WTC11 (cell line): ENCODE data around the gene SDC1. TPM values are rescaled to one million over a fixed set of nuclear protein-coding genes. Genes with fewer than 3 reads are reported as not detected.

Experiments
- ATAC-seq: fragments of 200-7000 bp; cut with Tn5 transposase; 2 replicates; pipeline ENCODE4 v1.10.0; 2021; ENCODE audit warnings: mild to moderate bottlenecking, moderate library complexity
- CTCF ChIA-PET: fragments of 300-600 bp; sonication (Branson Sonifier 250); formaldehyde crosslinking; loops from one replicate; lab custom pipeline; 2021; ENCODE audit warnings: antibody characterized with exemption; lab: Charles Lee
- POLR2A ChIA-PET: fragments of 350-600 bp; sonication (Branson Sonifier 250); formaldehyde crosslinking; loops from one replicate; lab custom pipeline; 2021; ENCODE audit warnings: antibody characterized with exemption; lab: Charles Lee
- DNase-seq: peaks from one replicate; pipeline ENCODE4 v3.0.0; 2021; ENCODE audit warnings: low spot score
- H3K27ac Mint-ChIP-seq: 2 replicates; pipeline ENCODE4 v1.8.0; 2021; ENCODE audit warnings: mixed read lengths
- H3K27me3 Mint-ChIP-seq: 2 replicates; pipeline ENCODE4 v1.8.0; 2021; ENCODE audit warnings: low read depth, mild to moderate bottlenecking, moderate library complexity, mixed read lengths
- H3K36me3 Mint-ChIP-seq: 2 replicates; pipeline ENCODE4 v1.8.0; 2021; ENCODE audit warnings: mixed read lengths
- H3K4me1 Mint-ChIP-seq: 2 replicates; pipeline ENCODE4 v1.8.0; 2022; ENCODE audit warnings: mixed read lengths
- H3K4me3 Mint-ChIP-seq: 2 replicates; pipeline ENCODE4 v1.8.0; 2021; ENCODE audit warnings: mild to moderate bottlenecking, moderate library complexity, mixed read lengths
- H3K9me3 Mint-ChIP-seq: 2 replicates; pipeline ENCODE4 v1.8.0; 2021; ENCODE audit warnings: mixed read lengths
- E2F4 ChIP-seq: sonication (generic); formaldehyde crosslinking; IDR thresholded peaks from 2 replicates; pipeline ENCODE4 v1.8.1; 2022; ENCODE audit warnings: low read depth, mild to moderate bottlenecking, moderate library complexity, missing genetic modification reagents, borderline replicate concordance
- ESRRA ChIP-seq: sonication (generic); formaldehyde crosslinking; IDR thresholded peaks from 2 replicates; pipeline ENCODE4 v1.8.1; 2022; ENCODE audit warnings: mild to moderate bottlenecking, missing genetic modification reagents, borderline replicate concordance
- GRHL2 ChIP-seq: fragments of 250-450 bp; sonication (Bioruptor Pico); IDR thresholded peaks from 2 replicates; pipeline ENCODE4 v1.8.0; 2022; ENCODE audit warnings: mild to moderate bottlenecking, moderate library complexity; ENCODE audit not compliant: insufficient replicate concordance, severe bottlenecking
- KAT7 ChIP-seq: sonication (generic); formaldehyde crosslinking; IDR thresholded peaks from 2 replicates; pipeline ENCODE4 v1.8.1; 2023; ENCODE audit warnings: missing genetic modification reagents, mild to moderate bottlenecking, borderline replicate concordance
- MLX ChIP-seq: sonication (generic); formaldehyde crosslinking; IDR thresholded peaks from 2 replicates; pipeline ENCODE4 v1.8.1; 2023; ENCODE audit warnings: mild to moderate bottlenecking, missing genetic modification reagents, moderate library complexity
- NFATC4 ChIP-seq: fragments of 250-450 bp; sonication (Bioruptor Pico); IDR thresholded peaks from 2 replicates; pipeline ENCODE4 v1.9.0; 2021; ENCODE audit warnings: mild to moderate bottlenecking
- NFE2L1 ChIP-seq: sonication (generic); formaldehyde crosslinking; IDR thresholded peaks from 2 replicates; pipeline ENCODE4 v1.8.1; 2023; ENCODE audit warnings: missing genetic modification reagents
- NR1H2 ChIP-seq: sonication (generic); formaldehyde crosslinking; IDR thresholded peaks from 2 replicates; pipeline ENCODE4 v1.9.0; 2021; ENCODE audit warnings: mild to moderate bottlenecking, moderate library complexity, missing genetic modification reagents
- NR3C1 ChIP-seq: sonication (generic); formaldehyde crosslinking; conservative IDR thresholded peaks from 2 replicates; pipeline ENCODE4 v1.8.1; 2023; ENCODE audit warnings: low read depth, mild to moderate bottlenecking, missing genetic modification reagents
- OVOL2 ChIP-seq: fragments of 250-450 bp; sonication (Bioruptor Pico); IDR thresholded peaks from 2 replicates; pipeline ENCODE4 v1.9.0; 2021; ENCODE audit warnings: mild to moderate bottlenecking, borderline replicate concordance
- PREB ChIP-seq: sonication (generic); formaldehyde crosslinking; IDR thresholded peaks from 2 replicates; pipeline ENCODE4 v1.8.1; 2022; ENCODE audit warnings: mild to moderate bottlenecking, missing genetic modification reagents, moderate library complexity, borderline replicate concordance
- RELA ChIP-seq: sonication (generic); formaldehyde crosslinking; IDR thresholded peaks from 2 replicates; pipeline ENCODE4 v1.8.1; 2022; ENCODE audit warnings: missing genetic modification reagents, mild to moderate bottlenecking, borderline replicate concordance
- SMAD4 ChIP-seq: sonication (generic); formaldehyde crosslinking; IDR thresholded peaks from 2 replicates; pipeline ENCODE4 v1.8.0; 2022; ENCODE audit warnings: mild to moderate bottlenecking, missing genetic modification reagents
- TP53 ChIP-seq: sonication (generic); formaldehyde crosslinking; IDR thresholded peaks from 2 replicates; pipeline ENCODE4 v1.8.1; 2023; ENCODE audit warnings: mild to moderate bottlenecking, missing genetic modification reagents
- ZMAT4 ChIP-seq: fragments of 250-450 bp; sonication (Bioruptor Pico); IDR thresholded peaks from 2 replicates; pipeline ENCODE4 v1.9.0; 2021; ENCODE audit warnings: mild to moderate bottlenecking
- ZNF121 ChIP-seq: sonication (generic); formaldehyde crosslinking; IDR thresholded peaks from 2 replicates; pipeline ENCODE4 v1.8.0; 2023; ENCODE audit warnings: missing genetic modification reagents
- ZNF232 ChIP-seq: sonication (generic); formaldehyde crosslinking; IDR thresholded peaks from 2 replicates; pipeline ENCODE4 v1.8.0; 2022; ENCODE audit warnings: mild to moderate bottlenecking, missing genetic modification reagents
- ZNF423 ChIP-seq: fragments of 250-450 bp; sonication (Bioruptor Pico); IDR thresholded peaks from 2 replicates; pipeline ENCODE4 v2.1.2; 2022; ENCODE audit warnings: mild to moderate bottlenecking, moderate library complexity
- ZNF671 ChIP-seq: fragments of 250-450 bp; sonication (Bioruptor Pico); IDR thresholded peaks from 2 replicates; pipeline ENCODE4 v1.8.0; 2021; ENCODE audit warnings: mild to moderate bottlenecking
- total RNA-seq: library from RNA; stranded (reverse); gene quantifications from 3 replicates; pipeline ENCODE4 v1.2.3, GENCODE V29; 2021
- TF ChIP-seq, protein P1 (sequence below): fragments of 200-600 bp; IDR thresholded peaks from 2 replicates; pipeline ENCODE4 v1.8.0; 2022; ENCODE audit warnings: antibody characterized with exemption
- TF ChIP-seq, protein P2 (sequence below): fragments of 250-450 bp; sonication (Bioruptor Pico); IDR thresholded peaks from 2 replicates; pipeline ENCODE4 v1.8.0; 2021; ENCODE audit warnings: mild to moderate bottlenecking
- TF ChIP-seq, protein P3 (sequence below): sonication (generic); formaldehyde crosslinking; IDR thresholded peaks from 2 replicates; pipeline ENCODE4 v1.8.0; 2022; ENCODE audit warnings: mild to moderate bottlenecking, missing genetic modification reagents
- TF ChIP-seq, protein P4 (sequence below): fragments of 250-450 bp; sonication (Bioruptor Pico); IDR thresholded peaks from 2 replicates; pipeline ENCODE4 v2.1.2; 2022; ENCODE audit warnings: mild to moderate bottlenecking, moderate library complexity

Gene SDC1
- total RNA-seq, 1 experiment from 2014 or later: 52.6 TPM

DNA sequence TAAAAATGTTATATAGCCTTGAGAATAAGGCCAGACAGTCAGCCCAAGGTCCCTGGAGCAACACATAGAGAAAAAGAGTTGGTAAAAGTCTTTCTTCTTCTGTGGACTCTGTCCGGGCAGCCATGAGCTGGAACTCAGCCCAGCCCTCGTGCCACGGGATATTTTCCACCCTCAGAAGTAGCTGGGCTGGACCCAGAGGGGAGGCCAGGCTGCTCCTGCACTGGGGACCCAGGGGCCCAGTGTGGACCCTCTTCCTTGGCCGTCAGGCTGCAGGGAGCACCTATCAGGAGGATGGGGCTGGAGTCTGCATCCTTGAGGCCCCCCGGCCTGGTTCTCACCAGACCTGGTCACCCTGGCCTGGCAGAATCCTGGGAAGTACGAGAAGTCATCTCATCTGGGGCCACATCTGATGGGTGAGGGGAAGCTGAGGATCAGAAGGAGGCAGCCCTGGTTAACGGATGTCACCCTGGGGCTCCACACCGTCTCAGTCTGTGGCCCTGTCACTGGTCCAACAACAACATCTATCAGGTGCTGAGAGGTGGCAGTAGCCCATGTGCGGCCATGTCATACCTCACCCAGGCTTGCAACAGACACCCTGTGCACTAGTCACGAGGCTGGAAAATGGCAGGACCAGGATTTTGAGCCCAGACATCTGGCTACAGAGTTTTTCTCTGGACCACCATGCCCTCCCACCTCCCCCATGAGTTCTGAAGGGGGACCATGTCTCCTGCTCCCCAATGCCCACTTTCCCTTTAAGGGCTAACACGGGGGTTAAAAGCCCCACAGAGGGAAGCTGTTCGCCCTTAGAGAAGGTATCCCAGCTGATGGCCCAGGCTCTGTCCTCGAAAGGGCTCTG lies 33.0 kb downstream of the SDC1 start:
- no peak overlapping the region for H3K27ac Mint-ChIP-seq
- ChIA-PET POLR2A (no interaction called here), CTCF (interaction anchor here (0.6 to 2.4 kb wide), 5 partner anchors 12 to 56 kb away, joined by 3 to 11 read pairs (median 6); partner anchors contain the start of gene SDC1)
- TF ChIP-seq ZNF423 (no peak), NFE2L1 (CRISPR knock-in tag) (no peak), MLX (CRISPR knock-in tag) (no peak), NR1H2 (no peak), NR3C1 (no peak), RELA (no peak), ZNF121 (no peak), ZNF671 (CRISPR knock-in tag) (no peak), TP53 (CRISPR knock-in tag) (no peak), GRHL2 (CRISPR knock-in tag) (no peak), KAT7 (CRISPR knock-in tag) (no peak), ESRRA (no peak), OVOL2 (CRISPR knock-in tag) (no peak), PREB (CRISPR knock-in tag) (no peak)
- TF ChIP-seq, protein P1, sequence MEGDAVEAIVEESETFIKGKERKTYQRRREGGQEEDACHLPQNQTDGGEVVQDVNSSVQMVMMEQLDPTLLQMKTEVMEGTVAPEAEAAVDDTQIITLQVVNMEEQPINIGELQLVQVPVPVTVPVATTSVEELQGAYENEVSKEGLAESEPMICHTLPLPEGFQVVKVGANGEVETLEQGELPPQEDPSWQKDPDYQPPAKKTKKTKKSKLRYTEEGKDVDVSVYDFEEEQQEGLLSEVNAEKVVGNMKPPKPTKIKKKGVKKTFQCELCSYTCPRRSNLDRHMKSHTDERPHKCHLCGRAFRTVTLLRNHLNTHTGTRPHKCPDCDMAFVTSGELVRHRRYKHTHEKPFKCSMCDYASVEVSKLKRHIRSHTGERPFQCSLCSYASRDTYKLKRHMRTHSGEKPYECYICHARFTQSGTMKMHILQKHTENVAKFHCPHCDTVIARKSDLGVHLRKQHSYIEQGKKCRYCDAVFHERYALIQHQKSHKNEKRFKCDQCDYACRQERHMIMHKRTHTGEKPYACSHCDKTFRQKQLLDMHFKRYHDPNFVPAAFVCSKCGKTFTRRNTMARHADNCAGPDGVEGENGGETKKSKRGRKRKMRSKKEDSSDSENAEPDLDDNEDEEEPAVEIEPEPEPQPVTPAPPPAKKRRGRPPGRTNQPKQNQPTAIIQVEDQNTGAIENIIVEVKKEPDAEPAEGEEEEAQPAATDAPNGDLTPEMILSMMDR: no peak
- TF ChIP-seq, protein P2, sequence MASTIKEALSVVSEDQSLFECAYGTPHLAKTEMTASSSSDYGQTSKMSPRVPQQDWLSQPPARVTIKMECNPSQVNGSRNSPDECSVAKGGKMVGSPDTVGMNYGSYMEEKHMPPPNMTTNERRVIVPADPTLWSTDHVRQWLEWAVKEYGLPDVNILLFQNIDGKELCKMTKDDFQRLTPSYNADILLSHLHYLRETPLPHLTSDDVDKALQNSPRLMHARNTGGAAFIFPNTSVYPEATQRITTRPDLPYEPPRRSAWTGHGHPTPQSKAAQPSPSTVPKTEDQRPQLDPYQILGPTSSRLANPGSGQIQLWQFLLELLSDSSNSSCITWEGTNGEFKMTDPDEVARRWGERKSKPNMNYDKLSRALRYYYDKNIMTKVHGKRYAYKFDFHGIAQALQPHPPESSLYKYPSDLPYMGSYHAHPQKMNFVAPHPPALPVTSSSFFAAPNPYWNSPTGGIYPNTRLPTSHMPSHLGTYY (CRISPR knock-in tag): no peak
- TF ChIP-seq, protein P3, sequence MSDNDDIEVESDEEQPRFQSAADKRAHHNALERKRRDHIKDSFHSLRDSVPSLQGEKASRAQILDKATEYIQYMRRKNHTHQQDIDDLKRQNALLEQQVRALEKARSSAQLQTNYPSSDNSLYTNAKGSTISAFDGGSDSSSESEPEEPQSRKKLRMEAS: no peak
- no peak overlapping the region for H3K4me3 Mint-ChIP-seq
- H3K4me1 Mint-ChIP-seq: peaks cover 31% of the 10 kb centered on the region
- H3K36me3 Mint-ChIP-seq: no peaks in the 10 kb centered on the region
- DNase-seq (no peak), ATAC-seq (no peak)
- no peaks in the 10 kb centered on the region for H3K9me3 Mint-ChIP-seq
- H3K27me3 Mint-ChIP-seq: no peaks in the 10 kb centered on the region

DNA sequence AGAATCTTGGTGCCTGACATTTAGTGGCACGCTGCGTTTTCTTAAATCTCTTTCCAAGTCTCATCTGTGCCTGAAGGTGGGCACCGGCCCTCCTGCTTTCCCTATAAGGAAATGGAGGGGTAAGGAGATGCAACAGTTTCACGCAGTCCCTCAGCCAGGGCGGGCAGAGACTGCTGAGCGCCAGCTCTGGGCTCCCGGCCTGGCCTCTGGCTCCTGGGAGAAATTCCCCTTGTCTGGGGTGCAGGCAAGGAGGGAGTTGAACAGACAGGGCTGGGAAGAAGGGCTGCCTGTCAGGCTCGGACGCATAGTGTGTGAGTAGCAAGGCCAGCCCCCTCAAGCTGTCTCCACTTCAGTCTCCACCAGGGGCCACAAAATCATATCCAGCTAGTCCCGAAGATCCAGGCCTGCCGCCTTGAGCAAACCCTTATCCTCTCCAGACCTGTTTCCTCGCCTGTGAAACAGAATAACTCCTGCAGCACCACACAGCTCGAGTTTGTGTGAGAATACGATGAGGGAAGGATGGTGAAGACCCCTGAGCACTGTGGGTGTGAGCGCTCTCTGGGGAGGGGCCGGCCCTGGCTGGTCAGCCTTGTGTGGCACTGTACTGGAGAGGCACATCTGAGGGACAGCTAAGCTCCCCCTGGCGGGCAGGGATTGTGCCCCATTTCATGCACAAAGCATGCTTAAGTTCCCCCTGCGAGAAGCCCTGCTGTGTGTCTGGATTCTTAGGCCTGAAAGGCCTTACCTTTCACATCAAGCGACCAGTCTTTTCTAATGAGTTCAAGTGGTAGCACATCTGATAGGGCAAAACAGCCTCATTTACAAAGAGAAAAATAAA lies 33.8 kb downstream of the SDC1 start:
- no peaks in the 10 kb centered on the region for H3K9me3 Mint-ChIP-seq
- ATAC-seq: peak; percentile 46
- no peak for DNase-seq
- no peak overlapping the region for H3K27ac Mint-ChIP-seq
- H3K4me1 Mint-ChIP-seq: peaks cover 40% of the 10 kb centered on the region
- ChIA-PET POLR2A (no interaction called here), CTCF (interaction anchor here (0.6 to 2.4 kb wide), 8 partner anchors 11 to 560 kb away, joined by 3 to 11 read pairs (median 3); partner anchors contain the start of gene SDC1)
- H3K4me3 Mint-ChIP-seq: no peak overlapping the region
- no peaks in the 10 kb centered on the region for H3K36me3 Mint-ChIP-seq
- no peaks in the 10 kb centered on the region for H3K27me3 Mint-ChIP-seq
- TF ChIP-seq RELA (no peak), SMAD4 (CRISPR knock-in tag) (no peak), ZMAT4 (CRISPR knock-in tag) (no peak), ZNF232 (no peak), NFATC4 (CRISPR knock-in tag) (no peak), E2F4 (CRISPR knock-in tag) (no peak), TP53 (CRISPR knock-in tag) (no peak)
- TF ChIP-seq, protein P4, sequence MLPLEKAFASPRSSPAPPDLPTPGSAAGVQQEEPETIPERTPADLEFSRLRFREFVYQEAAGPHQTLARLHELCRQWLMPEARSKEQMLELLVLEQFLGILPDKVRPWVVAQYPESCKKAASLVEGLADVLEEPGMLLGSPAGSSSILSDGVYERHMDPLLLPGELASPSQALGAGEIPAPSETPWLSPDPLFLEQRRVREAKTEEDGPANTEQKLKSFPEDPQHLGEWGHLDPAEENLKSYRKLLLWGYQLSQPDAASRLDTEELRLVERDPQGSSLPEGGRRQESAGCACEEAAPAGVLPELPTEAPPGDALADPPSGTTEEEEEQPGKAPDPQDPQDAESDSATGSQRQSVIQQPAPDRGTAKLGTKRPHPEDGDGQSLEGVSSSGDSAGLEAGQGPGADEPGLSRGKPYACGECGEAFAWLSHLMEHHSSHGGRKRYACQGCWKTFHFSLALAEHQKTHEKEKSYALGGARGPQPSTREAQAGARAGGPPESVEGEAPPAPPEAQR (CRISPR knock-in tag): no peak
